MV-4-11 (cell line): ENCODE measurements around the gene MAZ.
"Not testable (repeated sequence)": the region's sequence is repeated elsewhere in the genome, so short reads cannot be mapped to it uniquely, and the experiment has no call there.

Source experiments
- DNase-seq: peaks from one replicate; lab custom pipeline; 2025; lab: John Stamatoyannopoulos, UW

Gene MAZ

GRCh38 chr16:29806099-29806579 is at the start of gene MAZ:
Gene MAZ, plus strand, starts transcription at chr16:29806529. Its CDS starts 173 bp downstream, at chr16:29806702.
- DNase-seq: no peak

GRCh38 chr16:29756654-29757053 is 49.7 kb upstream of the MAZ start:
- DNase-seq: no peak

DNA sequence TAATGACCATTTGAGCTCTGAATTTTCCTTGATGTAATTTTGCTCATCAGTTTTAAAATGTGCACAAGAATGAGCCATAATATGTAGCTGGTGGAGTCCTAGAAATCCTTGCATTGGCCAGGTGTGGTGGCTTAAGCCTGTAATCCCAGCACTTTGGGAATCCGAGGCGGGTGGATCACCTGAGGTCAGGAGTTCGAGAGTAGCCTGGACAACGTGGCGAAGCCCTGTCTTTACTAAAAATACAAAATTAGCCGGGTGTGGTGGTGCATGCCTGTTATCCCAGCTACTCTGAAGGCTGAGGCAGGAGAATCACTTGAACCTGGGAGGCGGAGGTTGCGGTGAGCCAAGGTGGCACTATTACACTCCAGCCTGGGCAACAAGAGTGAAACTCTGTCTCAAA is 49.2 kb upstream of the MAZ start:
- not testable (repeated sequence) for DNase-seq

- peak; percentile 69 for DNase-seq
Measured at GRCh38 chr16:29757950-29758466, 48.3 kb upstream of the MAZ start.

- no peak for DNase-seq
Measured at GRCh38 chr16:29760567-29761279, 45.6 kb upstream of the MAZ start.

GRCh38 chr16:29761280-29761651 is 45.1 kb upstream of the MAZ start:
- DNase-seq: peak; percentile 34

DNA sequence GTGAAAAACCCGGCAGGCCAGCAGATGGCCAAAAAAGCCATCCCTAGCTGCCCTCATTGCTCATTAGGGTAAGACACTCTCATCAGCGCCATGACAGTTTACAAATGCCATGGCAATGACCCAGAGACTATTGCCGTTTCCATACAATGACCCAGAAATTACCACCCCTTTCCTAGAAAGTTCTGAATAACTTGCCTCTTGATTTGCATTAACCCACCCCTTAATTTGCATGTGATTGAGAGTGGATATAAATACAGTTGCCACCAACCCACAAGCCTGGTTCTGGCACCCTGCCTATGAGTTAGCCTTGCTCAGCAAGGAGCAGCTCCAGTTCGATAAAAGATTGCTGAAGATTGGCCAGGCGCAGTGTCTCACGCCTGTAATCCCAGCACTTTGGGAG is 44.4 kb upstream of the MAZ start:
- DNase-seq: no peak

DNA sequence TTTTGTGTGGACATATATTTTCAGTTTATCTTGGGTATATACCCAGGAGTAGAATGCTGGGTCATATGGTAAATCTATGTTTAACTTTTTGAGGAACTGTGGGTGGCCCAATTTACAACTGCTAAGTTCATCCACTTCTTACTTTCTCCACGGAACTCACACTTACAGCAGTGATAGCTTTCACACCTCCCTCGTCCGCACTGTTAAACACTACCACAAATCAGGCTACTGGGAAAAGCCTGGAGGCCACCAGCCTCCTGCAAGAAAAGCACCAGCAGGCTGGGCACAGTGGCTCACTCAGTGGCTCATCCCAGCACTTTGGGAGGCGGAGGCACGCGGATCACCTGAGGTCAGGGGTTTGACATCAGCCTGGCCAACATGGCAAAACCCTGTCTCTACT is 43.0 kb upstream of the MAZ start:
- peak; percentile 62 for DNase-seq

DNA sequence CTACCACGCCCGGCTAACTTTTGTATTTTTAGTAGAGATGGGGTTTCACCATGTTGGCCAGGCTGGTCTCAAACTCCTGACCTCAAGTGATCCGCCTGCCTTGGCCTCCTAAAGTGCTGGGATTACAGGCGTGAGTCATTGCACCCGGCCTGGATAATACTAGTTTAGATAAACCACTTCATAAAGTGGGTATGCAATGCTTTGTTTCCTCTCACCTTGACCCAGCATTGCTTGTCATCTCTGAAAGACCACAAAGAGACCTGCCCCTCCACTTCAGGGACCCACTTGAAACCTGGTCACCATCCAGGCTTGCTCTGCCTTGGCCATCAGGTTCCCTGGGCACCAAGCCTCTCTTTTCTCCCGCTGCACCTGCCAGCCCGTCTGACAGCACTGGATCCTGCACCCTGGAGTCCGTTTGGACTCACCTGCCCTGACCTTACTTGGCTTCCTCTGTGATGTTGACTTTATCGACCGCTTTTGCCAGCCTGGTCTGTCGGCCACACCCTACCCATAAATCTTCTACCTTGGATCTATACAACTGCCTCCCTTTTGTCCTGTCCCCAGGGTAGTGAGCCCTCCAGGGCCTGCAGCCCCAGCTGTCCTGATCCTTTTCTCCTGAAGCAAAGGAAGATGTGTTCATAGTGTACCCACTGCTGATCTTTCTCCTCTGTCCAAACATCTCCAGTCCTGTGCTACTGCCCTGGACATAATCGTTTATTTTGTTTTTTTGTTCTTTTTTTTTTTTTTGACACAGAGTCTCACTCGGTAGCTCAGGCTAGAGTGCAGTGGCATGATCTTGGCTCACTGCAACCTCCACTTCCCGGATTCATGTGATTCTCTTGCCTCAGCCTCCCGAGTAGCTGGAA is 40.9 kb upstream of the MAZ start:
- DNase-seq: no peak

GRCh38 chr16:29766571-29766970 is 39.8 kb upstream of the MAZ start:
- no peak for DNase-seq

DNA sequence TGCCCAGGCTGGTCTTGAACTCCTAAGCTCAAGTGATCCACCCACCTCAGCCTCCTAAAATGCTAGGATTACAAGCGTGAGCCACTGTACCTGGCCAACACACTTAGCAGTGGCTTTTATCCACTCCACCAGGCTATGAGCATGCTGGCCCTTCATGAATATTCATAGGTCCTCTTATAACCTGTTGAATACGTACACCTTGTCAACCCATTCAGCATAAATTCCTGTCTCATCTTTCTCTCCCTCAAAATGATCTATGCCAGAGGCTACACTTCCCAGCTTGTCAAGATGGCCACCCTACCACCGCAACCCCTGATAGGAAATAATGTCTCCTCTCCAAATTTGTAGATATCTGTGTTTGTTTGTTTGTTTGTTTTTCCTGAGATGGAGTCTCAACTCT is 39.3 kb upstream of the MAZ start:
- DNase-seq: no peak

GRCh38 chr16:29769507-29769906 is 36.8 kb upstream of the MAZ start:
- DNase-seq: no peak

GRCh38 chr16:29770250-29770929 is 35.9 kb upstream of the MAZ start:
- no peak for DNase-seq

- not testable (repeated sequence) for DNase-seq
Measured at GRCh38 chr16:29772330-29772729, 34.0 kb upstream of the MAZ start.

GRCh38 chr16:29774730-29775129 is 31.6 kb upstream of the MAZ start:
- no peak for DNase-seq

GRCh38 chr16:29775742-29776408 is 30.5 kb upstream of the MAZ start:
- no peak for DNase-seq

GRCh38 chr16:29777576-29778350 is 28.6 kb upstream of the MAZ start, which contains the start of gene ZG16:
Gene ZG16, plus strand, starts transcription at chr16:29778256. Its CDS starts 1,011 bp downstream, at chr16:29779267.
- DNase-seq: no peak

DNA sequence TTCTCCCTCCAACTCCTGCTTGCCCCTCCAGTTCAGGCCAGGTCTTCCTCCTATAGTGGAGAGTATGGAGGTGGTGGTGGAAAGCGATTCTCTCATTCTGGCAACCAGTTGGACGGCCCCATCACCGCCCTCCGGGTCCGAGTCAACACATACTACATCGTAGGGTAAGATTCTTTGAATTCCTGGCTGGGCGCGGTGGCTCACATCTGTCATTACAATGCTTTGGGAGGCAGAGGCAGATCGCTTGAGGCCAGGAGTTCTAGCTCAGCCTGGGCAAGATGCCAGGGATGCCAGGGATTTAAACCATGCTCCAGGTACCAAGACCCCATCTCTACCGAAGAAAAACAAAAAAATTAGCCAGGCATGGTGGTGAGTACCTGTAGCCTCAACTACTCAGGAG is 26.9 kb upstream of the MAZ start:
- no peak for DNase-seq

DNA sequence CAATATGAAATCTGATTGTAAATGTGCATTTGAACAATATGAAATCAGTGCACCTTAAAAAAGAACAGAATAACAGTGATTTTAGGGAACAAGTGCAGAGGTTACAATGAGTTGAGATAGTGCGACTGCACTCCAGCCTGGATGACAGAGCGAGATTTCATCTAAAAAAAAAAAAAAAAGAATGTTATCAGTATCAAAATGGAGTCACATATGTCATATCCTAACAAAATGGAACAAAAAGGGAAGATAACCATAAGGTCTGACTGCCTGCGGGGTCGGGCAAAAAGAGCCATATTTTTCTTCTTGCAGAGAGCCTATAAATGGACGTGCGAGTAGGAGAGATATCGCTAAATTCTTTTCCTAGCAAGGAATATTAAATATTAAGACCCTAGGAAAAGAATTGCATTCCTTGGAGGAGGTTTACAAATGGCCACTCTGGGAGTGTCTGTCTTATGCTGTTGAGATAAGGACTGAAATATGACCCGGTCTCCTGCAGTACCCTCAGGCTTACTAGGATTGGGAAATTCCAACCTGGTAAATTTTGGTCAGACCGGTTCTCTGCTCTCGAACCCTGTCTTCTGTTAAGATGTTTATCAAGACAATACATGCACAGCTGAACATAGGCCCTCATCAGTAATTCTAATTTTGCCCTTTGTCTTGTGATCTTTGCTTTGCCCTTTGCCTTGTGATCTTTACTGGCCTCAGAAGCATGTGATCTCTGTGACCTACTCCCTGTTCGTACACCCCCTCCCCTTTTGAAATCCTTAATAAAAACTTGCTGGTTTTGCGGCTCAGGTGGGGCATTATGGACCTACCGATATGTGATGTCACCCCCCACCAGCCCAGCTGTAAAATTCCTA is 23.0 kb upstream of the MAZ start:
- not testable (repeated sequence) for DNase-seq

DNA sequence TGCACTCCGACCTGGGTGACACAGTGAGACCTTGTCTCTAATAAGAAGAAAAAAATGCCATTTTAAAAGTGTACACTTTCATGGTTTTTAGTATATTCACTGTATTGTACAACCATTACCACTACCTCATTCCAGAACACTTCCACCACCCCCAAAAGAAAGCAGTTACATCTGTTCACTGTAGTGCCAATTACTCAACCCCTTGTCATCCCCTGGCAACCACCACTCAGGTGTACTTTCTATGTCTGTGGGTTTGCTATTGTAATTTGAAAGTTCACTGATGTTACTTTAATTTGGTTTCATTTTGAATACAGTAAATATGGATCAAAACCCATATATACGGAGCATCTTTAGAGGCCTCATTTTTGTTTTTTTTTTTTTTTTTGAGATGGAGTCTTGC is 22.2 kb upstream of the MAZ start:
- no peak for DNase-seq
